ENCODE results near the gene PSENEN.

The PSENEN gene

GRCh38 chr19:35773020-35773806, 27.8 kb downstream of the PSENEN start:
- no peak for DNase-seq (ENCODE audit: low spot score)

DNA sequence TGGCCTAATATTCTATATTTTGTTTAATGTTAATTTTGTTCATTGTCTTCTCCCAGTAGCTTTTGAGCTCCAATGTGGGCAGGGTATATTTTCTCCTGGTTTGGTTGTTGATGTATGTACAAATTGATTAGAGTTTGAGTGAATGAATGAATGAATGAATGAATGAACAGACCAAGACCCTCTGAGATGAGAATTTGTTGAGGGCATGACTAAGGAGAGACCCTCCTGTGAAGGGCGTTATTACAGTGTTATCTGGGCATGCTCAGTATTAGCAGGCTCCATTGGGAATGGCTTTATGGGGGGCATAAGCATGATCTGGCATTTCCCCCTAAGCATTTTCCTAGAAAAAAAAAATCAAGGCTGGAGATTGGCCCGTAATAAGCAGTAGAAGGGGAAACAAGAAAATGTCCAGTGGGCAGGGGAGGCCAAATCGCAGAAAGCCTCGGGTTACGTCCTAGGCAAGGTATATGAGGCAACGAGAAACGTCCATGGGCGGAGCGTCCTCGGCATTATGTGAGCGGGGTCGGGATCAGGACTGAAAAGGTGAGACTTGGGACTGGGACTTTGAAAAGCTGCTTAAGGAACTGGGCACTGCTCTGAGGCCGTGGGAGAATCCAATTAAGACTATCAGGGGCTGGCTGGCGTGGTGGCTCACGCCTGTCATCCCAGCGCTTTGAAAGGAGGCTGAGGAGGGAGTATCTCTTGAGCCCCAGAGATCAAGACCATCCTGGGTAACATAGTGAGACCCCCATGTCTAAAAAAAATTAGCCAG, 29.0 kb downstream of the PSENEN start:
- DNase-seq (ENCODE audit: low spot score), result no peak

DNA sequence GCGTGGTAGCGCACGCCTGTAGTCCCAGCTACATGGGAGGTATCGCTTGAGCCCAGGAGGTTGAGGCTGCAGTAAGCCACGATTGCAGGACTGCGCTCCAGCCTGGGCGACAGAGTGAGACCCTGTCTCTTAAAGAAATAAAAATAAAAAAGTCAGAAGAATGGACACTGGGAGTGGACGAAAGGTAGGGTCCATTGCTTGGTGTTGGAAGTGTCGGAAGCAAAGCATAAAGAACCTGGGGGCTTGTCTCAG, 29.5 kb downstream of the PSENEN start:
- DNase-seq (ENCODE audit: low spot score), result no peak

DNA sequence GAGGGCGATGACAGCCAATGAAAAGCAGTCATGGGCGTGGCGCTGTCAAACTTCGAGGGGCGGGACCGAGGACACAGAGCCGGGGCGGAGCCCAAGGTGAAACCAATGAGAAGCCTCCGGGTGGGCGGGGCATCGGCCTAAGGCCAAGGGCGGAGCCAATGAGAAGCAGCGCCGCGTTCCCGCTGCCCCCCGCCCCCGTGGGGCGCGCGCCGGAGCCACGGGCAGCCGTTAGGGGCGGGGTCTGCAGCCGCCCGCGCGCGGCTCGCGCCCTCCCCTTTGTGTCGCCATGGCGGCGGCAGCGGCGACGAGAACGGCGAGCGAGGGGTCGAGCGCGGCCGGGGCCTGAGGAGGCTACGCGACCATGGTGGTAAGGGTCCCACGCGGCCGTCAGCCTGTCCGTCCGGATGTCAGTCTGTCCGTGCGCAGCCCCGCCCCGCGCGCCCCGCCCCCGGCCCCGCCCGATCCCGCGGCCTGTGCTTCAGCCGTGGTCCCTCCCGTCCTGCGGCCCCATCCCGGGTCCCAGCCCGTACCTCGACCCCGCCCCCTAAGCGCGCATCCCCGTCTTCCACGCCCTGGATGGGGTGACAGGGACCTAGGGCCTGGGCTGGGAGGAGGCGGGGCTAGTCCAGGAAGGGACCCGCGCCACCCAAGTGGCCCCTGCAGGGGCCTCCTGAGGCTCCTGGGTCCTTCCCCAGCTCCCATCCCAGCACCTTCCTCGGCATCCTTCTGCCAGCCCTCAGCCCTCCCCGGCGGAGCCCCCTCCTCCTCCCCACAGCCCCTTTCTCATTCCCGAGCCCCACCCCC, 30.0 kb downstream of the PSENEN start, which contains the start of gene ARHGAP33:
TSS of gene ARHGAP33 (plus strand) at position 267 of the 804 bp plus-strand sequence. CDS start at position 362, 95 bp downstream.
- DNase-seq (ENCODE audit: low spot score), result peak; percentile 99

- DNase-seq (ENCODE audit: low spot score), result no peak
These were observed 30.8 kb downstream of the PSENEN start for GRCh38 chr19:35776102-35776788.

- no peak for DNase-seq (ENCODE audit: low spot score)
These were observed 31.8 kb downstream of the PSENEN start for GRCh38 chr19:35777086-35777841.

DNA sequence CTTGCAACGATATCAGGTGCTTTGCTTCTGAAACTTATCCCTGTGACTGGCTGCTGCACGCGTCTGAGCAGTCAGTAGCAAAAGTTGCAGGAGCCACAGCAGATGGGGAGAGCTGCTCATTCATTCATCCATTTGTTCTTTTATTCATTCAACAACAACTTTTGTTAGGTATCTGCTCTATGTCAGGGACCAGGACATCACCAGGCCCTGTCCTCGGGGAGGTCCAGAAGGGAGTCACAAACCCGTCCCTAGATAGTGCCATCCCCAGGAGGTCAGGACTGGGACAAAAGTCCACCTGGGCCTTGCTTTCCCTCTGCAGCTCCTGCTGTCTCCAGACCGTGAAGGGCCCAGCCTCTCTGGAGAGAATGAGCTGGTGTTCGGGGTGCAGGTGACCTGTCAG, 32.5 kb downstream of the PSENEN start:
- DNase-seq (ENCODE audit: low spot score), result no peak

GRCh38 chr19:35779033-35779432, 33.6 kb downstream of the PSENEN start:
- DNase-seq (ENCODE audit: low spot score), result no peak

- no peak for DNase-seq (ENCODE audit: low spot score)
These were observed 34.6 kb downstream of the PSENEN start for GRCh38 chr19:35780058-35780457.

- no peak for DNase-seq (ENCODE audit: low spot score)
These were observed 35.3 kb downstream of the PSENEN start for GRCh38 chr19:35780717-35781116.

GRCh38 chr19:35781650-35782049, 36.2 kb downstream of the PSENEN start:
- DNase-seq (ENCODE audit: low spot score), result no peak

- no peak for DNase-seq (ENCODE audit: low spot score)
These were observed 37.1 kb downstream of the PSENEN start for GRCh38 chr19:35782589-35782988.

DNA sequence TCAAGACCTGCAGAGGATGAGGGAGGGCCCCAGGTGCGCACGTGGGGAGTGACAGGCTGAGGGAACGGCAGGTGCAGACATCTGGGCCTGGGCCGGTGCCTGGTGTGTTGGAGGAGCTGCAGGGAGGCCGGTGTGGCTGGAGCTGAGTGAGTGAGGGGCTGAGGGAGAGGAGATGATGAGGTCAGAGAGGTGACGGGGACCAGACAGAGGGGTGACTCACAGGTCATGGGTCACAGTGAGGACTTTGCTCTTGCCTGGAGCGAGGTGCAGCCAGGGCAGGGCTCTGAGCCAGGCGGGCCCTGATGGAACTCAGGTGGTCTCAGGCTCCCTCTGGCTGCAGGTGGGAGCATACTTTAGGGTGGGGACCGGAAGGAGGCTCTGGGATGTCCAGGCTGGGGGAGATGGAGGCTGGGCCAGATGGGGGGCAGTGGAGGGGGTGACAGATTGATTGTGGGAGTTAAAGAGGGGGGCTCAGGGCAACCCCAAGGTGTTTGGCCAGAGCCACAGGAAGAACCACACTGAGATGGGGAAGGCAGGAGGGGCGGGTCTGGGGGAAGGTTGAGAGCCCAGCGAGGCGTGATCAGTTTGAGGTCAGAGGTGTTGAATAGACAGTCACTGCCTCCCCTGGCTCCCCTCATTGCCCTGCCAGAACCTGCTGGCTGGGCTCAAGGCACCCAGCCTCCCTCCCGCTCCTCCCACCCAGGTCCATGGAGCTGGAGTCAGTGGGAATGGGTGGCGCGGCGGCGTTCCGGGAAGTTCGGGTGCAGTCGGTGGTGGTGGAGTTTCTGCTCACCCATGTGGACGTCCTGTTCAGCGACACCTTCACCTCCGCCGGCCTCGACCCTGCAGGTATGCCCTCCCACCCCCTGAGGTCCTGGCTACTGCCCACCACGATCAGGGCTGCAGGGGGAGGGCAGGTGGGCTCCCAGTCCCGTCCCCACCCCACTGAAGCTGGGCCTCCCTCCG, 38.3 kb downstream of the PSENEN start:
- DNase-seq (ENCODE audit: low spot score), result no peak

DNA sequence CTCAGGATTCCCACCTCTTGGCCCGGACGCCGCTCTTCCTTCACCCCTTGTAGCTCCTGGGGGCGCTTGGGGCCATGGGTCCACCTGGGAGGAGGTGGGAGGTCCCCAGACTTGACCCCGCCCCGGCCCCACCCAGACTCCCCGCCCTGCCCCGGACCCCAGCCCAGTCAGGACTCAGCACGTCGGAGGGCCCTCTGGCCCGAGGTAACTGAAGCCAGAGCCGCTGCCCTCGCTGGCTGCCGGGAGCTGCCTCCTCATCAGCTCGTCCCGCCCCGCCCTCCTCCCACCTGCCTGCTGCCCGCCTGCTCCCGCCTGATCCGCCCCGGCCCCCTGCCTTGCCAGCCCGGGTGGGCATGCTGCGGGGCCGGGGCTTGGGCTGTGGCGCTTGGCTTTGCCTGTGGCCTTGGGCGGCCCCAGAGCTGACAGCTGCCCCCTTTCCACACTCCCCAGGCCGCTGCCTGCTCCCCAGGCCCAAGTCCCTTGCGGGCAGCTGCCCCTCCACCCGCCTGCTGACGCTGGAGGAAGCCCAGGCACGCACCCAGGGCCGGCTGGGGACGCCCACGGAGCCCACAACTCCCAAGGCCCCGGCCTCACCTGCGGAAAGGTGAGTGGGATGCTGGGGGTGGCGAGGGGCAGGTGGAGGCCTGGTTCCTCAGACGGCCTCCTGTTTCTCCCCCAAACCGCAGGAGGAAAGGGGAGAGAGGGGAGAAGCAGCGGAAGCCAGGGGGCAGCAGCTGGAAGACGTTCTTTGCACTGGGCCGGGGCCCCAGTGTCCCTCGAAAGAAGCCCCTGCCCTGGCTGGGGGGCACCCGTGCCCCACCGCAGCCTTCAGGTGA, 39.3 kb downstream of the PSENEN start:
- no peak for DNase-seq (ENCODE audit: low spot score)

GRCh38 chr19:35785339-35785627, 39.8 kb downstream of the PSENEN start:
- no peak for DNase-seq (ENCODE audit: low spot score)

- no peak for DNase-seq (ENCODE audit: low spot score)
These were observed 41.1 kb downstream of the PSENEN start for GRCh38 chr19:35786299-35787160.

DNA sequence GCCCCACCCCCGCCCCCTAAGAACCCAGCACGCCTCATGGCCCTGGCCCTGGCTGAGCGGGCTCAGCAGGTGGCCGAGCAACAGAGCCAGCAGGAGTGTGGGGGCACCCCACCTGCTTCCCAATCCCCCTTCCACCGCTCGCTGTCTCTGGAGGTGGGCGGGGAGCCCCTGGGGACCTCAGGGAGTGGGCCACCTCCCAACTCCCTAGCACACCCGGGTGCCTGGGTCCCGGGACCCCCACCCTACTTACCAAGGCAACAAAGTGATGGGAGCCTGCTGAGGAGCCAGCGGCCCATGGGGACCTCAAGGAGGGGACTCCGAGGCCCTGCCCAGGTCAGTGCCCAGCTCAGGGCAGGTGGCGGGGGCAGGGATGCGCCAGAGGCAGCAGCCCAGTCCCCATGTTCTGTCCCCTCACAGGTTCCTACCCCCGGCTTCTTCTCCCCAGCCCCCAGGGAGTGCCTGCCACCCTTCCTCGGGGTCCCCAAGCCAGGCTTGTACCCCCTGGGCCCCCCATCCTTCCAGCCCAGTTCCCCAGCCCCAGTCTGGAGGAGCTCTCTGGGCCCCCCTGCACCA, 41.9 kb downstream of the PSENEN start:
- DNase-seq (ENCODE audit: low spot score), result no peak
